AG20443 (cell line): ENCODE measurements around the gene NVL.
"Not testable (repeated sequence)": the region's sequence is repeated elsewhere in the genome, so short reads cannot be mapped to it uniquely, and the experiment has no call there.

Source experiments
- DNase-seq: peaks from one replicate; pipeline ENCODE4 v3.0.0; 2012; ENCODE audit warnings: low spot score, mixed read lengths

NVL gene

GRCh38 chr1:224235813-224236493 is 94.0 kb downstream of the NVL start:
- no peak for DNase-seq

- no peak for DNase-seq
Measured at GRCh38 chr1:224234017-224234416, 96.0 kb downstream of the NVL start.

- no peak for DNase-seq
Measured at GRCh38 chr1:224226849-224227502, 103.0 kb downstream of the NVL start.

- peak; percentile 79 for DNase-seq
Measured at GRCh38 chr1:224223819-224224714, 105.9 kb downstream of the NVL start.

GRCh38 chr1:224219612-224220059 is 110.3 kb downstream of the NVL start:
- no peak for DNase-seq

- no peak for DNase-seq
Measured at GRCh38 chr1:224219011-224219611, 110.9 kb downstream of the NVL start.

GRCh38 chr1:224217655-224218623 is 112.0 kb downstream of the NVL start:
- no peak for DNase-seq

- no peak for DNase-seq
Measured at GRCh38 chr1:224216382-224216781, 113.6 kb downstream of the NVL start.

GRCh38 chr1:224213438-224214119 is 116.4 kb downstream of the NVL start:
- no peak for DNase-seq

GRCh38 chr1:224212618-224213061 is 117.3 kb downstream of the NVL start:
- no peak for DNase-seq

GRCh38 chr1:224211206-224211962 is 118.6 kb downstream of the NVL start:
- peak; percentile 33 for DNase-seq

- not testable (repeated sequence) for DNase-seq
Measured at GRCh38 chr1:224205931-224206538, 123.9 kb downstream of the NVL start.

- DNase-seq = peak; percentile 68
Measured at GRCh38 chr1:224205438-224205840, 124.5 kb downstream of the NVL start.

- peak; percentile 54 for DNase-seq
Measured at GRCh38 chr1:224203243-224204016, 126.5 kb downstream of the NVL start.

- DNase-seq = no peak
Measured at GRCh38 chr1:224201853-224202252, 128.1 kb downstream of the NVL start.

GRCh38 chr1:224201383-224201782 is 128.6 kb downstream of the NVL start:
- DNase-seq = peak; percentile 40

- DNase-seq = no peak
Measured at GRCh38 chr1:224199679-224200078, 130.3 kb downstream of the NVL start.

GRCh38 chr1:224198572-224198971 is 131.4 kb downstream of the NVL start:
- DNase-seq = no peak
